GM12864 (cell line): ENCODE data around the gene PADI3.

Experiments used
- DNase-seq: peaks from one replicate; pipeline ENCODE4 v3.0.0-alpha.2; 2011; ENCODE audit warnings: low read depth
- H3K4me3 ChIP-seq: 2 replicates; pipeline ENCODE4 v1.5.1; 2011; ENCODE audit warnings: mild to moderate bottlenecking, low read depth, low read length, control low read depth
- TF ChIP-seq, protein P1 (sequence below): IDR thresholded peaks from 2 replicates; pipeline ENCODE4 v1.5.1; 2011; ENCODE audit warnings: low read depth, mild to moderate bottlenecking, moderate library complexity, low read length, control low read depth, inconsistent platforms; ENCODE audit errors: missing control alignments

The PADI3 gene

DNA sequence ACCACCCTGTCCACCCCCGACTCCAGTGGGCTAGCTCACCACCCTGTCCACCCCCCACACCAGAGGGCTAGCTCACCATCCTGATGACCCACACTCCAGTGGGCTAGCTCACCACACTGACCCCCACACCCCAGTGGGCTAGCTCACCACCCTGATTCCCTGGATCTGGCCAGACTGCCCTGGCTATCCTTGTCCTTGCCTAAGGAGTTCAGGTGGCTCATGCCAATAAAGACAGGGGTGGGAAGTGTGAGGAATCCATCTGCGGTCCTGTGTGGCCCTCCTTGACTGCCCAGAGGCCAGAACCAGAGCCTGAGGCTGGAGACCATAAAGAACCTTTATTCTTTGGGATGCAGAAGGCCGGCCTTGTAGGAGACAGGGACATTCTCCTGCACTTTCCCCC lies 40.4 kb upstream of the PADI3 start:
- H3K4me3 ChIP-seq = no peak overlapping the region
- no peak for DNase-seq
- TF ChIP-seq, protein P1, sequence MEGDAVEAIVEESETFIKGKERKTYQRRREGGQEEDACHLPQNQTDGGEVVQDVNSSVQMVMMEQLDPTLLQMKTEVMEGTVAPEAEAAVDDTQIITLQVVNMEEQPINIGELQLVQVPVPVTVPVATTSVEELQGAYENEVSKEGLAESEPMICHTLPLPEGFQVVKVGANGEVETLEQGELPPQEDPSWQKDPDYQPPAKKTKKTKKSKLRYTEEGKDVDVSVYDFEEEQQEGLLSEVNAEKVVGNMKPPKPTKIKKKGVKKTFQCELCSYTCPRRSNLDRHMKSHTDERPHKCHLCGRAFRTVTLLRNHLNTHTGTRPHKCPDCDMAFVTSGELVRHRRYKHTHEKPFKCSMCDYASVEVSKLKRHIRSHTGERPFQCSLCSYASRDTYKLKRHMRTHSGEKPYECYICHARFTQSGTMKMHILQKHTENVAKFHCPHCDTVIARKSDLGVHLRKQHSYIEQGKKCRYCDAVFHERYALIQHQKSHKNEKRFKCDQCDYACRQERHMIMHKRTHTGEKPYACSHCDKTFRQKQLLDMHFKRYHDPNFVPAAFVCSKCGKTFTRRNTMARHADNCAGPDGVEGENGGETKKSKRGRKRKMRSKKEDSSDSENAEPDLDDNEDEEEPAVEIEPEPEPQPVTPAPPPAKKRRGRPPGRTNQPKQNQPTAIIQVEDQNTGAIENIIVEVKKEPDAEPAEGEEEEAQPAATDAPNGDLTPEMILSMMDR = no peak

DNA sequence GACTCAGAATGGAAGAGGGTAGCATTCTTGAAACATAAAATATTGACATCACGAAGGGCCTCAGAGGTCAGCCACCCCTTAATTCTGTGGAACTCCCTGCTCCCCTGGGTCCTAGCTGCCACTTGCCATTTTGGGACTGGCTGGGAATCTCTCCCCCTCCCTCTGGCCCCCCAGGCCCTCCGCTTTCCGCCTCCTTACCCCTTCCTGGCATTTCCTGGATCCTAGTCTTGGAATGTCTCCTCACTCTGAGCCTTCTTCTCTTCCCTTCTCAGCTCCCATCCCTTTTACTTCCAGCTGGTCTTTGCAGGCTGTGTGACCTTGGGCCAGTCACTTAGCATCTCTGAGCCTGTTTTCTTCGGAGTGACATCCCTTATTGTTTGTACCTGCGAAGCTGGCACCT lies 39.5 kb upstream of the PADI3 start:
- H3K4me3 ChIP-seq = no peak overlapping the region
- no peak for DNase-seq
- TF ChIP-seq, protein P1 = no peak

DNA sequence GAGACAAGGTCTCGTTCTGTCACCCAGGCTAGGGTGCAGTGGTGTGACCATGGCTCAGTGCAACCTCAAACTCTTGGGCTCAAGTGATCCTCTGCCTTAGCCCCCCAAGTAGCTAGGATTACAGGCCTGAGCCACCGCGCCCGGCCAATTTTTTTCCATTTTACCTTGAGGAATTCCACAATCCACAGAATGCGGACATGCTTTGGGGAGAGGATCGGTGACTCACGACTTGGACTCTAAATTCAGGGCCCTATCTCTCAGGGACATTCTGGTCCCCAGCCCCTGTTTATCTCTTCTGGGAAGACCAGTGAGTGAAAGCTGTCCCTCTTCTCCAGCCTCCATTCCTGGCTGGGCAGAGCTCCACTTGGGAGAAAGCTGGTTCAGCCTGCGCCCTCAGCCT lies 38.7 kb upstream of the PADI3 start:
- DNase-seq = no peak
- TF ChIP-seq, protein P1 = no peak
- no peak overlapping the region for H3K4me3 ChIP-seq

DNA sequence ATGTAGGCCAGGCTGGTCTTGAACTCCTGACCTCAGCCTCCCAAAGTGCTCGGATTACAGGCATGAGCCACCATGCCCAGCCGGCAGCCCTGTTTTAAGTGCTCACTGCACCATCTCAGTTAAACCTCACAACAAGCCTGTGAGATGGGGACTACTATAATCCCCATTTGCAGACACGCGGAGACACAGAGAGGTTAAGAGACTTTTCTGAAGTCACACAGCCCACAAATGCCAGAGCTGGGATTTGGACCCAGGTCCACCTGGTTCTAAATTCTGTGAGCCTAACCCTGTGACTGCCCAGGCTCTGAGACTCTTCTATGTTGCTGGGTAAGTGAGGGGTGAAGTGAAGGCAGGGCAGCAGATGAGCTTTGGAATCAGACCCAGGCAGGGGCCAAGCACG lies 37.5 kb upstream of the PADI3 start:
- DNase-seq = no peak
- TF ChIP-seq, protein P1 = no peak
- no peak overlapping the region for H3K4me3 ChIP-seq

DNA sequence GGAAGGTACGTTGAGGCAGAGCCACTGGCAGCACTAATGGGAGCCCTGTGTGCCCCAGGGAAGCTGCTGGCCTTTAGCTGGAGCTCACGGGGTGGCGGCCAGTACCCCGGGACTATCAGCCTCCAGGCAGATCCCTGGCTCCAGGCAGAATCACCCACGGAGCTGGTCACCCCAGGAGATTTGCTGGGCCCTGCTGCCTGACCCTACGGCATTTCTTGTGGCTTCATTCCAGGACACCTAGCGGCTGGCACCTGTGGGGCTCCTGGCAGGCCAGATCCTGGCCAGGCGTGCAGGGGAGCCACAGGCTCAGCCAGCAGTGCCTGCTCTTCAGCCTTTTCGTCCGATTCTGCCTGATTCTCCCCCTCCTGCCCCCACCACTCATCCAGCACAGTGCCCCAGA lies 36.9 kb upstream of the PADI3 start:
- H3K4me3 ChIP-seq = no peak overlapping the region
- TF ChIP-seq, protein P1 = no peak
- no peak for DNase-seq

DNA sequence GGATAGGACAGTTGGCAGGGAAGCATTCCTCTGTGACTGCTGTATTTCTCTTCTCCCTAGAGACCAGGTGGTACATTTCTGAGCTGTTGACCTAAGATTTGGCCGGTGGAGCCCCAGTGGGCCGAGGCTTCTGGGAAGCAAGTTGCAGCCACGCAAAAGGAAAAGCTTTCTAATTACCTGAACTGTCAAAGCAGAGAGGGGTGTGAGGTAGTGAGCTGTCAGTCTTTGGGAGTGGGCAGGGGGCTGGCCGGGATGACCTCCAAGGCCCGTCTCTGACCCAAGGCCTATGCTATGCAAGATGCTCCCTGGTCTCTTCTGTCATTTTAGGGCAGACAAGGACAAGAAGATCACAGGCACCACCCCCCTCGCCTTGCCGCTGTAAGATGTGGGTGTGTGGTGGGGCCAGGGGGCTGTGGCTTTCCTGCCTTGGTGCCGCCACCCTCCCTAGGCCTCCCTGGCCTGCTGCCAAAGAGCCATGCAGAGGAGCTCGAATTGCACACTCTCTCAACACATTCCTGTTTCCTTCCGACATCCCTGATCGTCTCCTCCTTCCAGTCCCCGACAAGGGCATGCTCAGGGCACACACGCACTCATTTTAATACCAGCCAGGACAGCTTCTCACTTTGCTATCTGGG lies 36.3 kb upstream of the PADI3 start:
- H3K4me3 ChIP-seq = no peak overlapping the region
- TF ChIP-seq, protein P1 = no peak
- no peak for DNase-seq

DNA sequence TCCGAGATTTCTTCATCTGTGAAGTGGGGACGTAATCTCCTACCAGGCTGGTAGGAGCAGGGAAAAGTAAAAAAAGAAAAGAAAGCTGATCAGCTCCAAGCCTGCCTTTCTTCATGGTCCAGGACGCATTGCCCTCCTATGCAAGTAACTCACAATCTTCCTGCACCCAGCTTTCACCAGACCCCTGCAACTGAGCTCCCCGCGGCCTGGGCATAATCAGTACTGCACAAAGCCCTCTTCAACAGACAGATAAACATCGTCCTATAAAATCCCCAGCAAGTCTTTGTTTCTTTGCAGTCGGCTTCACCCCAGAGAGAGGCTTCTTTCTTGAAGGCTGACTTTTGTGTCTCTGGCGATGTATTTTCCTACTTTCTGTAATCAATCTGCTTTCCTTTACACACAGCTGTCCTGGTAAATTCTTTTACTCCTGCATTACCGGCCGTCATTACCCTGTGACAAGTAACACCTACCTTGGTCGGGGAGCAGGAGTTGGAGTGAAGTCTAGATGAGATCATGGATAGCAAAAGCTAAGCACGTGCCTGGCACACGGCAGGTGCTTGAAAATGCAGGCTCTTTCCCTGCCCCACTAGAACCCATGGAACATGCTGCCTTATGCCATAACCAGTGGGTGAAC lies 35.6 kb upstream of the PADI3 start:
- H3K4me3 ChIP-seq = no peak overlapping the region
- TF ChIP-seq, protein P1 = no peak
- DNase-seq = no peak
